SH-SY5Y (cell line): Measurements from ENCODE around the gene RIC8A.

Source experiments
- GATA2 ChIP-seq: IDR thresholded peaks from 2 replicates; pipeline ENCODE4 v1.6.1; 2011; ENCODE audit warnings: mild to moderate bottlenecking, low read depth, low read length
- GATA3 ChIP-seq: IDR thresholded peaks from 2 replicates; pipeline ENCODE4 v1.6.1; 2011; ENCODE audit warnings: low read depth, mild to moderate bottlenecking, low read length, moderate library complexity

DNA sequence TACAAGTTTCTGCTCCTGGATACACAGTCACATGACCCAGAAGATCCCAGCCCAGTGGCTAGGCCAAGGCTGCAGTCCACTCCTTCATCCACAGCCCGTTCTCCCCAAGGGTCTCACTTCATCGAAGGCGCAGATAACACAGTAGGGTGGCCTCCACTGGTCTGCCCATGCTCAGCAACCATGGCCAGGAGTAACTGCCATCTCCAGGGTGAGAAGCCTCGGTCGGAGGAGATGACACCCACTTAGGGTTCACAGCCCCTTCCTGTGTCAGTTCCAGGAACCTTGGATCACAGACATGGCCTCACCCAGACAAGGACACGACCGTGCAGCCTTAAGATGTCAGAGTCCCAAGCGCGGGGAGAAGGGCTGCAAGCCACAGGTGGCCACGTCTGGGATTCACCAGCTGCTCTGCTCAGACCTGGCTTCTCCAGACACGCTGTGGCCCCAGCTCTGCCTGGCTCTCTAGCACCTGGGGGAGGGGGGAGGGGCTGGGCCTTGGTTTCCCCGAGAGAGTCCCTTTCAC, 2.9 kb upstream of the RIC8A start:
- TF ChIP-seq GATA2 = no peak
- TF ChIP-seq GATA3 = no peak
